MM.1S (cell line): ENCODE data around the gene PRM2.

Source experiments
- EZH2 ChIP-seq: fragments of 300-600 bp; sonication (generic); optimal IDR thresholded peaks from 2 replicates; pipeline ENCODE3; 2017; ENCODE audit warnings: low read depth, mild to moderate bottlenecking, antibody characterized with exemption, low read length, mixed read lengths
- EZH2phosphoT487 ChIP-seq: fragments of 300-600 bp; sonication (generic); IDR thresholded peaks from 2 replicates; pipeline ENCODE4 v1.6.1; 2018; ENCODE audit warnings: antibody characterized with exemption, low read length
- TF ChIP-seq, protein P1 (sequence below): fragments of 300-600 bp; sonication (generic); IDR thresholded peaks from 2 replicates; pipeline ENCODE4 v1.5.1; 2016; ENCODE audit warnings: antibody characterized with exemption, low read length, mixed read lengths

DNA sequence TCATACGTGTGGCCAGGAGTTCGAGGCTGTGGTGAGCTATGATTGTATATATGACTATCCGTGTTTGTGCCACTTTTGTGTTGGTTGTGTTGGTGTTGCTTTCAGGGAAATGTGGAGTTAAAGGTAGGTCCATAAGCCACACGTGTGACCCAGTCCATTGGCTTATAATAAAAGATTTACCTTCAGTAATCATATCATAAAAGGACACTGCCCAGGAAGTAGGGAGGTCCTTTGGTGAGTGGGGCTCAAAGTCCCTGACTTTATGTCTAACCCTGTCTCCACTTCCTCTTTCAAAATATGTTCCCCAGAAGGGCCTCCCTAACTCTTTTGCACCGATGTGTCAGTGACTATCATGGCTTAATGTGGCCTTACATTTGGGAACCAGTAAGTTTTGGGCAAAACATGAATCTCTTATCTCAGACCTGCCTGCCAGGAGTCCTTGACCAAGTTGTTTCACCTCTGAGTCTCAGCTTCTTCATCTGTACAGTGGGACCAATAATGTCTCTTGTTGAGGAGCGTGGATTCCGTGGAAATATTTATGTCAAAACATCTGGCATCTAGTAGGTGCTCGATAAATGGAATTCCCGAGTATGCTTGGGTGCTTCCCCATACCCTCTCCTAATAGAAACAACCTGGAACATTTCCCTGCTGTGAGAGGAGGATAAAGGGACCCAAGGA, 12.0 kb downstream of the PRM2 start:
- TF ChIP-seq, protein P1, sequence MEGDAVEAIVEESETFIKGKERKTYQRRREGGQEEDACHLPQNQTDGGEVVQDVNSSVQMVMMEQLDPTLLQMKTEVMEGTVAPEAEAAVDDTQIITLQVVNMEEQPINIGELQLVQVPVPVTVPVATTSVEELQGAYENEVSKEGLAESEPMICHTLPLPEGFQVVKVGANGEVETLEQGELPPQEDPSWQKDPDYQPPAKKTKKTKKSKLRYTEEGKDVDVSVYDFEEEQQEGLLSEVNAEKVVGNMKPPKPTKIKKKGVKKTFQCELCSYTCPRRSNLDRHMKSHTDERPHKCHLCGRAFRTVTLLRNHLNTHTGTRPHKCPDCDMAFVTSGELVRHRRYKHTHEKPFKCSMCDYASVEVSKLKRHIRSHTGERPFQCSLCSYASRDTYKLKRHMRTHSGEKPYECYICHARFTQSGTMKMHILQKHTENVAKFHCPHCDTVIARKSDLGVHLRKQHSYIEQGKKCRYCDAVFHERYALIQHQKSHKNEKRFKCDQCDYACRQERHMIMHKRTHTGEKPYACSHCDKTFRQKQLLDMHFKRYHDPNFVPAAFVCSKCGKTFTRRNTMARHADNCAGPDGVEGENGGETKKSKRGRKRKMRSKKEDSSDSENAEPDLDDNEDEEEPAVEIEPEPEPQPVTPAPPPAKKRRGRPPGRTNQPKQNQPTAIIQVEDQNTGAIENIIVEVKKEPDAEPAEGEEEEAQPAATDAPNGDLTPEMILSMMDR = no peak
- TF ChIP-seq EZH2 = no peak
- TF ChIP-seq EZH2phosphoT487 = no peak
